ENCODE data around the gene DNASE1L2. TPM values are rescaled to one million over a fixed set of nuclear protein-coding genes. Genes with fewer than 3 reads are reported as not detected.

The DNASE1L2 gene
- total and polyA plus RNA-seq, 10 of the 15 experiments (the other 5 are each of a cell fraction or from before 2014, with no cell fraction given) = 0.06 to 1.5 (median 0.29) TPM

DNA sequence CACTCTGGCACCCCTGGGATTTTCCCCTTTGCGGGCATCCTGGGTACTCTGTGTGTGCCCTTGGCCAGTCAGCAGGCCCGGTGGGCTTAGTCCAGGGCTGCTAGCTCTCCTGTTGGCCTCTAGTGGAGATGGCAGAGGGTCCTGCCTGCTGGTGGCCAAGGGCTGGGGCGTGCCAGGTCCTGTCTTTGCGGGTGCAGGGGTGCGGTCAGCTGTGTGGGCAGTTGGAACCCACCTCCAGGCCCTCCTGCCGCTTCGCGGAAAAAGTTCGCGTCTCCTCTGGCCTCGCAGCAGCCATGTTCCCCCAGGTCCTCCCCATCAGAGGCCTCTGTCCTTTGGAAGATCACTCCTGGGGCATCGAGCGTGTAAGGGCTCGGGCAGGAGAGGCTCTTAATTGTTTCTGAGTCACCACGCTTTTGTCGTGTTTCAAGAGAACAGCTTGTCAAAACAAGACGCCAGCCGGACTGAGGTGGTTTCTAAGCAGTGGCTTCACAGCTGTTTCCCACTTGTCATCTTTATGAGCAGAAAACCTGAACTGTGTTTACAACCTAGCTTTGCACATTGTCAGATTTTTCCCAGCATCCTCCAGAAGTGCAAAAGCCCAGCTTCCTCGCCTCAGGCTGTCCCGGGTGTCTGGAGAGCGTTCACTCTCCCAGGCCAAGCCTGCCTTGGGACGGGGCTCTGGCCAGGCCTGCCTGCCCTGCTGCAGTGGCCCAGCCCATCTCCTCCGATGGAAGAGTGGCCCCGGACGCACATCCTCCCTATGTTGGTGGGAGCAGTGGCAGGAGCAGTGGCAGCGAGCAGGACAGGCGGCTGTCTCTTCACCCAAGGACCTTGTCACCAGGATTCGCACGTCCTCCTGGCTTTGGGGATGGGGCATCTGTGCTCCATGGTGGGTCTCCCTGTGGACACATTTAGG is 5.0 kb upstream of the DNASE1L2 start:
- no peak for FAIRE-seq
- TF ChIP-seq RCOR1 (conservative IDR thresholded peaks at IDR 0.05; ENCODE audit: low read depth, low read length) (no peak), CHD2 (IDR thresholded peaks at IDR 0.05; ENCODE audit: borderline replicate concordance, low read depth, low read length) (no peak), SPI1 (IDR thresholded peaks at IDR 0.05; ENCODE audit: borderline replicate concordance, insufficient read depth, low read depth, low read length) (no peak), ELK1 (IDR thresholded peaks at IDR 0.05; ENCODE audit: low read depth, low read length) (no peak), NFIC (IDR thresholded peaks at IDR 0.05; ENCODE audit: low read depth, low read length) (no peak), SREBF2 (IDR thresholded peaks at IDR 0.05; ENCODE audit: low read length) (no peak), NR2C1 (IDR thresholded peaks at IDR 0.05) (no peak), GATAD2B (conservative IDR thresholded peaks at IDR 0.05; ENCODE audit: low read depth) (no peak), IRF4 (IDR thresholded peaks at IDR 0.05; ENCODE audit: low read depth, low read length) (no peak), SMAD1 (IDR thresholded peaks at IDR 0.05; ENCODE audit: low read depth, partially characterized antibody) (no peak), POLR2AphosphoS5 (IDR thresholded peaks at IDR 0.05; ENCODE audit: low read length) (no peak), SIN3A (IDR thresholded peaks at IDR 0.05; ENCODE audit: low read depth, low read length) (no peak), FOS (IDR thresholded peaks at IDR 0.05; ENCODE audit: borderline replicate concordance, extremely low read depth, insufficient read length) (no peak), HDAC2 (IDR thresholded peaks at IDR 0.05) (no peak), CBX3 (IDR thresholded peaks at IDR 0.05; ENCODE audit: borderline replicate concordance, low read depth) (no peak), FOXK2 (IDR thresholded peaks at IDR 0.05) (no peak), NRF1 (conservative IDR thresholded peaks at IDR 0.05; ENCODE audit: low read depth, low read length) (no peak)
- TF ChIP-seq, protein P1, sequence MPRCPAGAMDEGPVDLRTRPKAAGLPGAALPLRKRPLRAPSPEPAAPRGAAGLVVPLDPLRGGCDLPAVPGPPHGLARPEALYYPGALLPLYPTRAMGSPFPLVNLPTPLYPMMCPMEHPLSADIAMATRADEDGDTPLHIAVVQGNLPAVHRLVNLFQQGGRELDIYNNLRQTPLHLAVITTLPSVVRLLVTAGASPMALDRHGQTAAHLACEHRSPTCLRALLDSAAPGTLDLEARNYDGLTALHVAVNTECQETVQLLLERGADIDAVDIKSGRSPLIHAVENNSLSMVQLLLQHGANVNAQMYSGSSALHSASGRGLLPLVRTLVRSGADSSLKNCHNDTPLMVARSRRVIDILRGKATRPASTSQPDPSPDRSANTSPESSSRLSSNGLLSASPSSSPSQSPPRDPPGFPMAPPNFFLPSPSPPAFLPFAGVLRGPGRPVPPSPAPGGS (IDR thresholded peaks at IDR 0.05; ENCODE audit: borderline replicate concordance, insufficient read depth, low read depth, low read length, poor library complexity, severe bottlenecking) = no peak
- TF ChIP-seq, protein P2, sequence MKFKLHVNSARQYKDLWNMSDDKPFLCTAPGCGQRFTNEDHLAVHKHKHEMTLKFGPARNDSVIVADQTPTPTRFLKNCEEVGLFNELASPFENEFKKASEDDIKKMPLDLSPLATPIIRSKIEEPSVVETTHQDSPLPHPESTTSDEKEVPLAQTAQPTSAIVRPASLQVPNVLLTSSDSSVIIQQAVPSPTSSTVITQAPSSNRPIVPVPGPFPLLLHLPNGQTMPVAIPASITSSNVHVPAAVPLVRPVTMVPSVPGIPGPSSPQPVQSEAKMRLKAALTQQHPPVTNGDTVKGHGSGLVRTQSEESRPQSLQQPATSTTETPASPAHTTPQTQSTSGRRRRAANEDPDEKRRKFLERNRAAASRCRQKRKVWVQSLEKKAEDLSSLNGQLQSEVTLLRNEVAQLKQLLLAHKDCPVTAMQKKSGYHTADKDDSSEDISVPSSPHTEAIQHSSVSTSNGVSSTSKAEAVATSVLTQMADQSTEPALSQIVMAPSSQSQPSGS (IDR thresholded peaks at IDR 0.05; ENCODE audit: low read length) = no peak

More for the DNA sequence above, 5.0 kb upstream of the DNASE1L2 start:
- in situ Hi-C loops (cut with MboI) (no loop called here), intact Hi-C loops (cut with micrococcal nuclease; ENCODE audit: unreplicated experiment) (no loop called here)
- SMC1A ChIA-PET (ENCODE audit: uncharacterized antibody, unreplicated experiment) = no interaction called here
- no peak for ATAC-seq
- Histone ChIP-seq H3K4me2 (ENCODE audit: control insufficient read depth, insufficient read depth) (no peak overlapping the region), H2AFZ (ENCODE audit: control insufficient read depth, low read depth, low read length) (no peak overlapping the region), H3K27ac (ENCODE audit: control insufficient read depth, insufficient read depth) (no peak overlapping the region), H3K27me3 (replicated peaks in 1 of 2; ENCODE audit: control insufficient read depth in 2 of 2, insufficient read depth in 2 of 2, low read length in 1 of 2) (no peaks in the 10 kb centered on the region), H3K36me3 (ENCODE audit: control insufficient read depth in 2 of 2, insufficient read depth in 2 of 2, low read length in 1 of 2) (peaks cover 4 to 46% of the 10 kb centered on the region in 2 experiments; a peak in 3 of 4 replicates), H3K9ac (ENCODE audit: control insufficient read depth, insufficient read depth, low read length) (no peak overlapping the region), H4K20me1 (ENCODE audit: control insufficient read depth, insufficient read depth) (no peaks in the 10 kb centered on the region), H3K4me3 (no peak overlapping the region), H3K79me2 (ENCODE audit: control insufficient read depth, insufficient read depth, low read length) (peaks cover 4% of the 10 kb centered on the region), H3K4me1 (ENCODE audit: control insufficient read depth, insufficient read depth, low read length) (no peaks in the 10 kb centered on the region), H3K9me3 (replicated peaks; ENCODE audit: control insufficient read depth, insufficient read depth, low read length) (no peaks in the 10 kb centered on the region)
- WGBS (ENCODE audit: insufficient coverage, insufficient replicate concordance, low lambda C conversion rate, missing lambda C conversion rate) = 86% methylated on average over 29 of the region's 29 CpGs
- BruUV-seq (replicated peaks) = no TSS peak
- RAD21 ChIA-PET (ENCODE audit: unreplicated experiment) = no interaction called here
- CTCF ChIA-PET = no interaction called here
- DNase-seq (ENCODE audit: low read depth, low spot score) = no peak
- POLR2A ChIA-PET = no interaction called here

Measured in GM12878 (cell line).